Measurements from ENCODE around the gene SPATS2. TPM values are rescaled to one million over a fixed set of nuclear protein-coding genes. Genes with fewer than 3 reads are reported as not detected.
A peak's percentile ranks its signal among the peaks of the same experiment; 100 is the strongest.

Gene SPATS2
- polyA plus RNA-seq, 1 experiment = 100 TPM

- peaks cover 13% of the 10 kb centered on the region for H3K27me3 ChIP-seq (ENCODE audit: control insufficient read depth, insufficient read depth, low read length)
- ChIA-PET CTCF (interaction anchor here (1.5 to 2.5 kb wide), 2 partner anchors 24 to 198 kb away, joined by 5 to 10 read pairs; no protein-coding TSS in a partner anchor), POLR2A (interaction anchor here (1.0 to 1.7 kb wide), 2 partner anchors 8 to 11 kb away, joined by 3 to 7 read pairs; no protein-coding TSS in a partner anchor)
- no peak for TF ChIP-seq CTCF (IDR thresholded peaks at IDR 0.05; ENCODE audit: low read depth, low read length)
- DNase-seq (ENCODE audit: low read depth, low spot score) = no peak
- no peak overlapping the region for H3K27ac ChIP-seq (ENCODE audit: low read depth, low read length)
- H3K4me3 ChIP-seq (ENCODE audit: low read depth, low read length) = no peak overlapping the region
- no peaks in the 10 kb centered on the region; the same call in 1 of the 2 replicates for H3K9me3 ChIP-seq (ENCODE audit: control insufficient read depth, insufficient read depth, low read length)
Measured at GRCh38 chr12:49556391-49557186, 189.3 kb downstream of the SPATS2 start.

GRCh38 chr12:49557187-49557916 lies 190.1 kb downstream of the SPATS2 start:
- no peak overlapping the region for H3K27ac ChIP-seq (ENCODE audit: low read depth, low read length)
- CTCF ChIA-PET = interaction anchor here (1.5 to 2.5 kb wide), 2 partner anchors 23 to 199 kb away, joined by 5 to 10 read pairs; no protein-coding TSS in a partner anchor
- DNase-seq (ENCODE audit: low read depth, low spot score) = no peak
- POLR2A ChIA-PET = interaction anchor here (1.7 kb wide), 1 partner anchor 10 kb away, joined by 7 read pairs; no protein-coding TSS in a partner anchor
- peaks cover 5% of the 10 kb centered on the region for H3K27me3 ChIP-seq (ENCODE audit: control insufficient read depth, insufficient read depth, low read length)
- H3K4me3 ChIP-seq (ENCODE audit: low read depth, low read length) = no peak overlapping the region
- no peaks in the 10 kb centered on the region; the same call in 1 of the 2 replicates for H3K9me3 ChIP-seq (ENCODE audit: control insufficient read depth, insufficient read depth, low read length)
- TF ChIP-seq CTCF (IDR thresholded peaks at IDR 0.05; ENCODE audit: low read depth, low read length) = no peak

GRCh38 chr12:49557917-49558215 lies 190.6 kb downstream of the SPATS2 start:
- H3K9me3 ChIP-seq (ENCODE audit: control insufficient read depth, insufficient read depth, low read length) = no peaks in the 10 kb centered on the region; the same call in 1 of the 2 replicates
- H3K4me3 ChIP-seq (ENCODE audit: low read depth, low read length) = no peak overlapping the region
- H3K27ac ChIP-seq (ENCODE audit: low read depth, low read length) = no peak overlapping the region
- TF ChIP-seq CTCF (IDR thresholded peaks at IDR 0.05; ENCODE audit: low read depth, low read length) = 0 out of 2 replicates have a peak, but pooled peaks have one; percentile 8
- ChIA-PET POLR2A (no interaction called here), CTCF (interaction anchor here (0.6 to 2.5 kb wide), 3 partner anchors 23 to 1719 kb away, joined by 3 to 13 read pairs (median 10); no protein-coding TSS in a partner anchor)
- H3K27me3 ChIP-seq (ENCODE audit: control insufficient read depth, insufficient read depth, low read length) = peaks cover 3% of the 10 kb centered on the region
- DNase-seq (ENCODE audit: low read depth, low spot score) = no peak

GRCh38 chr12:49558526-49558925 lies 191.3 kb downstream of the SPATS2 start:
- CTCF ChIA-PET = interaction anchor here (0.6 to 2.5 kb wide), 3 partner anchors 22 to 1718 kb away, joined by 3 to 13 read pairs (median 10); no protein-coding TSS in a partner anchor
- DNase-seq (ENCODE audit: low read depth, low spot score) = no peak
- H3K4me3 ChIP-seq (ENCODE audit: low read depth, low read length) = no peak overlapping the region
- no peaks in the 10 kb centered on the region; the same call in 1 of the 2 replicates for H3K9me3 ChIP-seq (ENCODE audit: control insufficient read depth, insufficient read depth, low read length)
- POLR2A ChIA-PET = no interaction called here
- no peak overlapping the region for H3K27ac ChIP-seq (ENCODE audit: low read depth, low read length)
- no peak for TF ChIP-seq CTCF (IDR thresholded peaks at IDR 0.05; ENCODE audit: low read depth, low read length)
- H3K27me3 ChIP-seq (ENCODE audit: control insufficient read depth, insufficient read depth, low read length) = peaks cover 2% of the 10 kb centered on the region
